Measurements from ENCODE around the gene FNDC3B.

GRCh38 chr3:172187511-172187910, 148.1 kb downstream of the FNDC3B start:
- TF ChIP-seq, protein P1, sequence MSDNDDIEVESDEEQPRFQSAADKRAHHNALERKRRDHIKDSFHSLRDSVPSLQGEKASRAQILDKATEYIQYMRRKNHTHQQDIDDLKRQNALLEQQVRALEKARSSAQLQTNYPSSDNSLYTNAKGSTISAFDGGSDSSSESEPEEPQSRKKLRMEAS (IDR thresholded peaks at IDR 0.05; ENCODE audit: insufficient read depth, insufficient read length), result no peak
- TF ChIP-seq POLR2A (IDR thresholded peaks at IDR 0.05; ENCODE audit: low read depth, low read length) (no peak), JUN (IDR thresholded peaks at IDR 0.05; ENCODE audit: borderline replicate concordance, insufficient read depth, insufficient read length, low read depth) (no peak), POLR2AphosphoS5 (IDR thresholded peaks at IDR 0.05; ENCODE audit: insufficient read depth, low read depth, low read length) (no peak), EZH2 (IDR thresholded peaks at IDR 0.05; ENCODE audit: borderline replicate concordance, low read depth, low read length, severe bottlenecking) (no peak), MYC (IDR thresholded peaks at IDR 0.05; ENCODE audit: low read depth, low read length) (no peak), GATA2 (IDR thresholded peaks at IDR 0.05; ENCODE audit: insufficient read depth, insufficient read length, low read depth, low read length) (no peak)
- TF ChIP-seq, protein P2, sequence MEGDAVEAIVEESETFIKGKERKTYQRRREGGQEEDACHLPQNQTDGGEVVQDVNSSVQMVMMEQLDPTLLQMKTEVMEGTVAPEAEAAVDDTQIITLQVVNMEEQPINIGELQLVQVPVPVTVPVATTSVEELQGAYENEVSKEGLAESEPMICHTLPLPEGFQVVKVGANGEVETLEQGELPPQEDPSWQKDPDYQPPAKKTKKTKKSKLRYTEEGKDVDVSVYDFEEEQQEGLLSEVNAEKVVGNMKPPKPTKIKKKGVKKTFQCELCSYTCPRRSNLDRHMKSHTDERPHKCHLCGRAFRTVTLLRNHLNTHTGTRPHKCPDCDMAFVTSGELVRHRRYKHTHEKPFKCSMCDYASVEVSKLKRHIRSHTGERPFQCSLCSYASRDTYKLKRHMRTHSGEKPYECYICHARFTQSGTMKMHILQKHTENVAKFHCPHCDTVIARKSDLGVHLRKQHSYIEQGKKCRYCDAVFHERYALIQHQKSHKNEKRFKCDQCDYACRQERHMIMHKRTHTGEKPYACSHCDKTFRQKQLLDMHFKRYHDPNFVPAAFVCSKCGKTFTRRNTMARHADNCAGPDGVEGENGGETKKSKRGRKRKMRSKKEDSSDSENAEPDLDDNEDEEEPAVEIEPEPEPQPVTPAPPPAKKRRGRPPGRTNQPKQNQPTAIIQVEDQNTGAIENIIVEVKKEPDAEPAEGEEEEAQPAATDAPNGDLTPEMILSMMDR (IDR thresholded peaks at IDR 0.05; ENCODE audit: extremely low read depth in 1 of 2, insufficient read depth in 1 of 2, low read depth in 1 of 2, low read length in 2 of 2), result no peak
